GM19372 (cell line): Measurements from ENCODE around the gene FSD1.
"Not testable (repeated sequence)": the region's sequence is repeated elsewhere in the genome, so short reads cannot be mapped to it uniquely, and the experiment has no call there.

Experiments used
- ATAC-seq: cut with Tn5 transposase; IDR thresholded peaks from one replicate; pipeline ENCODE4 v1.9.1; 2021; ENCODE audit warnings: mild to moderate bottlenecking, low read depth, moderate library complexity; ENCODE audit not compliant: unreplicated experiment

Gene FSD1

DNA sequence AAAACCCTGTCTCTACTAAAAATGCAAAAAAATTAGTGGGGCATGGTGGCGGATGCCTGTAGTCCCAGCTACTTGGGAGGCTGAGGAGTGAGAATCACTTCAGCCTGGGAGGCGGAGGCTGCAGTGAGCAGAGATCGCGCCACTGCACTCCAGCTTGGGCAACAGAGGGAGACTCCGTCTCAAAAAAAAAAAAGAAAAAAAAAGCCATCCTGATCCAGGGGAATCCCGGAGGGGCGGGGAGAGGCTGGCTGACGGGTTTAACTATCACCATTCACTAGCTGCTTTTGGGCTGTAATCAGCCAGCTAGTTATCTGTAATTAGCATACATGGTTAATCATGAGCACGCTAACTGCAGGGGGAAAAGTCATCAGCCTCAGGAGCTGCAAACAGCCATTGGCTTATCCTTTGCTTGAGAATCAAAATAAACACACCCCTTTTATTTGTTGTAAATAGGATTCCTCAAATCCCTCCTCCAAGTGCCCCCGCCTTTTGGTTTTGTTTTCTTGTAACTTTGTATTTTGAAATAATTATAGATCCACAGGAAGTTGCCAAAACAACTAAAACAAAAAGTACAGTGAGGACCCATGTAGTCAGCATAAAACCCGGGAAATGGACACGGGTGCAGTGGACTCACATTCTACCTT, 9.6 kb downstream of the FSD1 start:
- ATAC-seq, result no peak

DNA sequence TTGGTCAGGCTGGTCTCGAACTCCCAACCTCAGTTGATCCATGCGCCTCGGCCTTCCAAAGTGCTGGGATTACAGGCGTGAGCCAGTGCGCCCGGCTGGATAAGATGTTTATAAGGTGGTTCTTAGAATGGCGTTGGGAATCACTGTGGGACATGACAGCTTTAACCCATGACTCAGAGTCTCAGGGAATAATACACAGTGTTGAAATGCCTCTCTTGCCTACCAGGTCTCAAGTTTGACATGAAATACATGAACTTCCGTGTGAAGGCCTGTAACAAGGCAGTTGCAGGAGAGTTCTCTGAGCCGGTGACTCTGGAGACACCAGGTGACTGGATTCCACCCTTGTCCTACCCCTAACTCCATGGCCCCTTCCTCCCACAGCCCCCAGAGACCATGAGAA, 12.6 kb downstream of the FSD1 start:
- ATAC-seq, result no peak

DNA sequence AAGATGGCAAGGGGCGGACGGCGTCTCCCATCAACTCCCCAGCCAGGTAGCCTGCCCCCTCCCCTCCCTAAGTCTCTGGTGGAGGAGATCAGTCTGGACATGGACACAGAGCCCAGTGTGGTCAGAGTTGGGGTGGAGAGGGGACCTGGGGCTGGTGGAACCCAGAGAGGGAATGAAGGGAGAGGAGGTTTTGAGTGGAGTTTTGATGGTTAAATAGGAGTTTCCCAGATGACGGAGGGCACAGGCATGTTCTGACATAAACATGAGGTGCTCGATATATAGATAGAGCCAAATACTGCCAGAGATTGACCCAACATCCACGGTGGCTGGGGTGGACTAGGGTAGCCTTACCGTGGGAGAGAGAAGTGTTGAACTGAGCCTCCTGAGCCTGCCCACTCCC, 14.1 kb downstream of the FSD1 start:
- ATAC-seq, result no peak

DNA sequence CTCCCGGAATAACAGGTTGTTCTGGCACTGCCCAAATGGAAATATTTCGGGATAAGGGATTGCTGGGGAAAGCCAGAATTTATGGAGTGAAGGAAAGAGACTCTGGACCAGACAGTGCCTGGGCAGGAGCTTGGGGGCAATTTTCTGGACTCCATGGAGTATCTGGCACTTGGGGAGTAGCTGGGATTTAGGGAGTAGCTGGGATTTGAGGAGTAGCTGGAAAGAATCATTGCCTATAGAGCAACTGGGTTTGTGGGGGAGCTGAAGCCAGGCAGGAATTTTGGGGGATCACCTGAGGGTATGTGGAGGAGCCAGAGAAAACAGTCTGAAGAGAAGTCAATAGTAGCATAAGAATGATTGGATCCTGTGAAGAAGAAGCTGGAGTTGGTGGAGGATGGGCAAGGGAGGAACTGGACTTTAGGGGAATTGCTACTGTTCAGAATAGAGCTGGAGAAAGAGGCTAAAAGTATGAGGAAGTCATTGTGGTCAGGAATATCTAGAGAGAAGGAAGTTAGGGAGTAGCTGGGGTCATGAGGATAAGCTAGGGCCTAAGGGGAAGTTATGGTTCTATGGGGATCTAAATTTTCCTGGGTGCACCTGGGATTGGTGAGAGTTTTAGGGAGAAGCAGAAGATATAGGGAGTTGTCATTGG, 14.8 kb downstream of the FSD1 start:
- ATAC-seq, result no peak

DNA sequence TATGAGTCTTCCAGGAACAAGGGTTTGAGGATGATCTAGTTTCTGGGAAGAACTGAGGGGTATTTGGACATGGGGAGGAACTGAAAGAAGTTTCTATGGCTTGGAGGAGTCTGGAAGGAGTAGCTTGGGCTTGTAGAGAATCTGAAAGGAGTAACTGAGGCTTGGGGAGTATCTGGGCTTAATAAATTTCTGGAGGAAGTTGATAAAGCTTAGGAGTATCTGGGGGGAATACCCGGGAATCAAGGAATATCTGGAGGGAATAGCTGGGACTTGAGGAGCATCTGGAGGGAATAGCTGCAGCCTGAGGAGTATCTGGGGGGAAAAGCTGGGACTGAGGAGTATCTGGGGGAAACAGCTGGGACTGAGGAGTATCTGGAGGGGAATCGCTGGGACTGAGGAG, 16.0 kb downstream of the FSD1 start:
- no peak for ATAC-seq

DNA sequence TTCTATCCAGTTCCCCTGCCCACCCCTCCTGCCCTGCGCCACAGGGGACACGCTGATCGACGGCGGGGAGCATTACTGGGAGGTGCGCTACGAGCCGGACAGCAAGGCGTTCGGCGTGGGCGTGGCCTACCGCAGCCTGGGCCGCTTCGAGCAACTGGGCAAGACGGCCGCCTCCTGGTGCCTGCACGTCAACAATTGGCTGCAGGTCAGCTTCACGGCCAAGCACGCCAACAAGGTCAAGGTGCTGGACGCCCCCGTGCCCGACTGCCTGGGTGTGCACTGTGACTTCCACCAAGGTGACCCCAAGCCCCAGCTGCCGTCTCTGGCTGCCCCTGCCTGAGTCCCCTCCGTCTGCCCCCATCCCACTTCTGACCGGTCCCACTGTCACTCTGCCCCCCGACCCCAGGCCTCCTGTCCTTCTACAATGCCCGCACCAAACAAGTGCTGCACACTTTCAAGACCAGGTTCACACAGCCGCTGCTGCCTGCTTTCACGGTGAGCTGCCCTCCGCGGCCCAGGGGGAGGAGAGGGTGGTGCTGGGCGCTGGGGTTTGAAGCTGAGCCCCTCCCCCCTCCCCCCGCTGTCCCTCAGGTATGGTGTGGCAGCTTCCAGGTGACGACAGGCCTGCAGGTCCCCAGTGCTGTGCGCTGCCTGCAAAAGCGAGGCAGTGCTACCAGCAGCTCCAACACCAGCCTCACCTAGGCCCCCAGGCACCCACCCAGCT, 18.7 kb downstream of the FSD1 start:
- no peak for ATAC-seq

DNA sequence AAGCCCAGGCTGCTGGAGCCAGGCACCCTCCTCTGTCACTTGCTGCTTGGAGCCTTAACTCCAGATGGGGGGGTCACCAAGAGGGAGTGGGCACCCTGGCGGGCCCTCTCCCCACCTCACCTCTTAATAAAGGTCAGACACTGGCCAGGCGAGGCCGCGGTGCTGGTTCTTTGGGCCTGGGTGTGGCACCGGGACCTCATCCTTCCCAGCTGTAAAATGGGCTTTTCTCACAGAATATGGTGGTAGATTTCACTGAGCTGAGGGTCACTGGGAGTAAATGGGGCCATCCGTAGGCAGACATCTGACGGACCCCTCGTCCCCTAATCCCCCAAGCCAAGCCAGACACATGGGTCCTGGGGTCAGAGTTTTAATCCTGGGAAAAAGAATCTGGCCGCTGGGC, 19.3 kb downstream of the FSD1 start:
- ATAC-seq, result no peak

DNA sequence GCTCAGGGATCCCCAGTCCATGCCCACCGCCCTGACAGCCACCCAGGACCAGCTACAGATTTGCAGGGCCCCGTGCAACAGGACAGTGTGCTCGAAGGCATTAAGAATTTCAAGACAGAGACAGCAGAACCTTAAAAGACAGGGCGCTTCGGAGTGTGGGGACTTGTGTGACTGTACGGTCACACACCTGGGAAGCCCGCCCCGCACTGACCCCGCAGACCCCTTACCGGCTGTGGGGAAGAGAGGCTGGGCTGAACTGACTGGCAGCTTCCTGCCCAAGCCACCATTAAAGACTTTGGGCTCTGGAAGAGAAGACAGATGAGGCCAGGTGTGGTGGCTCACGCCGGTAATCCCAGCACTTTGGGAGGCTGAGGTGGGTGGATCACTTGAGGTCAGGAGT, 19.8 kb downstream of the FSD1 start:
- ATAC-seq, result no peak

DNA sequence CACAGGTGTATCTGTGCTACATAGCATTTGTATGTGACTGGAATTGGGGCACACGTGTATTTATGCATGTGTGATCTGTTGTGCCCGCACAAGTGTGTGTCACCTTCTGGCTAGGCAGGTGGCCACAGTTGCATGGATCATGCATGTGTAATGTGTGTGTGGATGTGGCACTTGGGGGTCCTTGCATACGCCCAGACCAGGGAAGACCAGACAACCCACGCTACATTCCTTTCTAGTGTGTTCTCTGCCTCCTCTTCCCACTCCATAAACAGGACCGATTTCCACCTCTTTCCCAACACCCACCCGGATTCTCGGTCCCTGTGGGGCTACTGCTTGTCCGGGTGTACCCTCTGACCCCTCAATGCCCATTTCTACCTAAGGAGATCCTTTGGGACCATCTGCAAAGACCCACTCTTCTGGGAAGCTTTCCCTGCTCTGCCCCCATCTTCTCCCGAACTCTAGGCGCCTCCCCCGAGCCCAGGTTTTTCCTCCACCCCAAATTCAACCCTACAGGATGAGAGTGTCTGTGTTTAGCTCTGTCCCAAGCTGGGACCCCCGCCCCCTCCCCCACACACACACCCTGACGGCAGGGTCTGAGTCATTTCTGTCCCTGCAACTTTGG, 21.9 kb downstream of the FSD1 start:
- ATAC-seq, result no peak

DNA sequence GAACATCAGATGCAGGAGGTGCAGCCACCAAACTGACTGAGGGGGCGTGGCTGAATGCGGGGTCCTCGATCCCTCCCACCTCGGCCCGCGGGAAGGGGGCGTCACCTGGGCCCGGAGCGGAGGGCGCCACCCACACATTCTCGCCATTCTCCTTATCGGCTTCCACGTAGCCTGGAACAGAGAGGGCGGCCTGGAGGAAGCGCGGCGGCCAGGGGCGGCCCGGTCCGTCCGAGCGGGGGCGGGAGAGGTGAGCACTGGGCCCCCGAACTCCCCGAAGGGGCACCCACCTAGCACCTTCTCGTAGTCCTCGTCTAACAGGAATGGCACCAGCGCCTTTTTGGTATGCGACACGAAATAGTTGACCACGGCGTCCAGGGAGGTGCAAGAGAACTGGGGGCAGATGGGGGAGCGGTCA, 22.4 kb downstream of the FSD1 start:
- ATAC-seq, result no peak

DNA sequence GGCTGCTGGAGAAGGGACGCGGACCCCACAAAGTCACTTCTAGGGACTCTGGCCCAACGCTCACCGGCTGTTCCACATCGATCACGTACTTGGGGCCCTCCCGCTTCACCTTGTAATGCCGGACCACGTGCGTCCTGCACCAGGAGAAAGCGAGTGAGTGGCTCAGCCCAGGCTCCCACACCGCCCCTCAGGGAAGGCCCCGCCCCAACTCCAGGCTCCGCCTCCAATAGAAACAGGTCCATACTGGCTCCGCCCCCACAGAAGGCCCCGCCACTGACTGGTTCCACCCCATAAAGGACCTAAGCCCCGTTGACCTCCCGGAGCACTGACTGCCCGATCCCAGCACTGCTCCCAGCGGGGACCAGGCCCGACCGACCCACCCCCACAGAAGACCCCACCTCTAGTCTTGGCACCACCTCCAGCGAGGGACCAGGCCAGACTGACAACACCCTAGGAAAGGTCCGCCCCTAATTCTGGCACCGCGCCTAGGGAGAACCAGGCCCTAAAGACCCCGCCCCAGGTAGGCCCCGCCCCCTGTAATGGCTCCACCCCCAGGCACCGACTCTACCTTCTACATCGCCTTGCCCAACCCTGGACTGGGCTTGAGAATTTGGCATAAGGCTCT, 23.0 kb downstream of the FSD1 start:
- ATAC-seq, result no peak

DNA sequence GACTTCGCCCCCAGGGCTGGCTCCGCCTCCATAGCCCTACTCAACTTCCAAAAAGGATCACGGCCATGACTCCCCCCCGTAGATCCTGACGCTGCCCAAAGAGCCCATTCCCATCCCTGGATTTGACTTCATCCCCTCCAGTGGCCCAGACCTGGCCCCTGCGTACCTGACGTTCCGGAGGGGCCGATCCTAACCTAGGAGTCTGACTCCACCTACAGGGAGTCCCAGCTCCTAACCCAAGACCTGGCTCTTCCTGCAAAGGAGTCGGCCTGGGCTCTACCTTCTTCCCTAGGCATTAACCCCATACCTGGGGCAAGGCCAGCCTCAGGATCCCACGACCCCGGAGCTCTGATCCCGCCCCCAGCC, 23.5 kb downstream of the FSD1 start:
- ATAC-seq, result no peak

DNA sequence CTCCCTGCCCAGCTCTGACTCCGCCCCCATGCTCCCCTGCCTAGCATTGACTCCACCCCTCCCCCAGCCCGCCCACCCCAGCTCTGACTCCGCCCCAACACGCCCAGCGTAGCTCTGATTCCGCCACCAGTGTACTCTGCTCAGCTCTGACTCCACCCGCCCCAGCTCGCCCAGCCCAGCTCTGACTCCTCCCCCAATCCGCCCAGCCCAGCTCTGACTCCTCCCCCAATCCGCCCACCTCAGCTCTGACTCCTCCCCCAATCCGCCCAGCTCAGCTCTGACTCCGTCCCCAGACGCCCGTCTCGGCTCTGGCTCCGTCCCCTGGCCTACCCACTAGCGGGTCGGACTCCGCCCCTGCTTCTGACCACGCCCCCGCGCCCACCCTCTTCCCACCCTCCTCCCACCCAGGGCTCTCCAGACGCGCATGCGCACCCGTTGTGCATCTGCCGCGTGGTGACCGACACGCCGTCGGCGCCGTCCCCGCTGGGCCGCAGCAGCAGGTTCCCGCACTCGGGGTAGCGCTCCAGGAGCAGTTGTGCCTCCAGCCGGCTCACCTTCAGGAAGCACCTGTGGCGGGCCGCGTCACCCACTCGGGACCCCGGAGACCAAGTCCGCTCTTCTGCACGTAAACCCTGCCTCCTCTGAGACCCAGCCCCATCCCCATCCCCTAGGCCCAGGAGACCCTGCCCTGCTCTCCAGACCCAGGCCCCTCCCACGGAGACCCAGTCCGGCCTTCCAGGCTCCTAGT, 24.0 kb downstream of the FSD1 start:
- peak; percentile 71 for ATAC-seq

DNA sequence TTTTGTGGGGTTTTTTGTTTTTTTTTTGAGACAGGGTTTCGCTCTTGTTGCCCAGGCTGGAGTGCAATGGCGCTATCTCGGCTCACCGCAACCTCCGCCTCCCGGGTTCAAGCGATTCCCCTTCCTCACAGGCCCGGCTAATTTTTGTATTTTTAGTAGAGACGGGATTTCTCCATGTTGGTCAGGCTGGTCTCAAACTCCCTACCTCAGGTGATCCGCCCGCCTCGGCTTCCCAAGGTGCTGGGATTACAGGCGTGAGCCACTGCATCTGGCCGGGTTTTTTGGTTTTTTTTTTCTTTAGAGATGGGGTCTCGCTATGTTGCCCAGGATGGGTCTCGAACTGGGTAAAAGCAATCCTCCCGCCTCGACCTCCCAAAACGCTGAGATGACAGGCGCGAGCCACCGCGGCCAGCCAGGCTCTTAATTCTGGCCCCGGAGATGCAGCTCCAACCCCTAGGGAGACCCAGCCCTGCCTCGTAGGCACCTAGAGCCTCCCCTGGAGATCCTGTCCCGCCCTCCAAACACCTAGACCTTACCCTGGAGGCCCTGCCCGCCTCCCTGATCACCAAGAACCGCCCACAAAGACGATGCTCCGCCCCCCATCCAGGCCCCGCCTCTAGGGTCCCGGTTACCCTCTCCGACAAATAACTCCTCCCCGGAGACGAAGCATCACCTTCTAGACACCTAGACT, 24.7 kb downstream of the FSD1 start:
- ATAC-seq, result not testable (repeated sequence)

DNA sequence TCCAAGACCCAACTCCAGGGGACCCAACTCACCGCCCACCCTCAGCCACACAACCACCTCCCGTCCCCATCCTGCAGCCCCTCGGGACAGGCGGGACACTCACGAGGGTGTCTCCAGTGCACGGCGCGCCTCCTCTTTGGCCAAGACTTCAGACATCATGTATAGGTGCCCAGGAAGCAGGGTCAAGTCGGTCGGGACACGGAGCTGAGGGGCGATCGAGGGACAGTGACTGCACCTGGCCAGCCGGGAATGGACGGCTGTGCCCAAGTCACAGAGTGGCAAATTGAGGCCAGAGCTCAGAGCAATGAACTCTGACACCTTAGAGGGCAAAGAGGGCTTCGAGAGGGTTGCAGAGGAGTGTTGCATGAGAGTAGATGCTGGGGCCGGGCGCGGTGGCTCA, 25.5 kb downstream of the FSD1 start:
- ATAC-seq, result no peak

DNA sequence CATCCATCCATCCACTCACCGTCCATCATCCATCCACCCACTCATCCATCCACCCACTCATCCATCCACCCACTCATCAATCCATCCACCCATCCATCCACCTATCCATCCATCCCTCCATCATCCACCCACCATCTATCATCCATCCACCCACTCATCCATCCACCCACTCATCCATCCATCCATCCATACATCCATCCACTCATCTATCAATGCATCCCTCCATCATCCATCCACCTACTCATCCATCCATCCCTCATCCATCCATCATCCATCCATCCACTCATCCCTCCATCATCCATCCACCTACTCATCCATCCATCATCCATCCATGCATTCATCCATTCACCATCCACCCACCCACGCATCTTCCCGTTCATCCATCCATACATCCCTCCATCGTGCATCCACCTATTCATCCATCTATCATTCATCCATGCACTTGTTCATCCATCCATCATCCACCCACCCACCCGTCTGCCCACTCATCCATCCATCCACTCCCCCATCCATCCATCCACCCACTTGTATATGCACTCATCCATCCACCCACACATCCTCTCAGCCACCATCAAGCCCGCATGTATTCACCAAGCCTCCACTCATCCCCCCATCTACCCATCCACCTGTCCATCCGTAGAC, 30.7 kb downstream of the FSD1 start:
- ATAC-seq, result no peak

DNA sequence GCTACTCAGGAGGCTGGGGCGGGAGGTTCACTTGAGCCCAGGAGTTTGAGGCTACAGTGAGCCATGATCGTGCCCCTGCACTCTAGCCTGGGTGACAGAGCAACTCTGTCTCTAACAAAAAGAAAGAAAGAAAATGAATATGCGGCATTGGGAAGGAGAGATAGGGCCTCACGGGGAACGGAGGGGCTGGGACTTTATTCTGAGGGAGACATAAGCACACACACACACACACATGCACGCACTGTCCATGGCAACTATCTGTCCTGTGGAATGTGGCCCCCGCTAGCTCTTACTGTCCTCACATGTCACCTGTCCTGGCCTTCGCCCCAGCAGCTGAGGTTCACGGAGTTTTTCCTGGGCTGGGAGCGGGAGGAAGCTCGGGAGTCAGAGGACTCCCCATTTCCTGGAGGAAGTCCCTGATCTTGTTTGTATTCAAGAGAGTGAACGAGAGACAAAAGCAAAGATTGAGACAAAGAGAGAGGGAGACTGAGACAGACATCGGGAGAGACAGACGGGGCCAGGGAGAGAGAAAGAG, 33.6 kb downstream of the FSD1 start:
- ATAC-seq, result no peak

DNA sequence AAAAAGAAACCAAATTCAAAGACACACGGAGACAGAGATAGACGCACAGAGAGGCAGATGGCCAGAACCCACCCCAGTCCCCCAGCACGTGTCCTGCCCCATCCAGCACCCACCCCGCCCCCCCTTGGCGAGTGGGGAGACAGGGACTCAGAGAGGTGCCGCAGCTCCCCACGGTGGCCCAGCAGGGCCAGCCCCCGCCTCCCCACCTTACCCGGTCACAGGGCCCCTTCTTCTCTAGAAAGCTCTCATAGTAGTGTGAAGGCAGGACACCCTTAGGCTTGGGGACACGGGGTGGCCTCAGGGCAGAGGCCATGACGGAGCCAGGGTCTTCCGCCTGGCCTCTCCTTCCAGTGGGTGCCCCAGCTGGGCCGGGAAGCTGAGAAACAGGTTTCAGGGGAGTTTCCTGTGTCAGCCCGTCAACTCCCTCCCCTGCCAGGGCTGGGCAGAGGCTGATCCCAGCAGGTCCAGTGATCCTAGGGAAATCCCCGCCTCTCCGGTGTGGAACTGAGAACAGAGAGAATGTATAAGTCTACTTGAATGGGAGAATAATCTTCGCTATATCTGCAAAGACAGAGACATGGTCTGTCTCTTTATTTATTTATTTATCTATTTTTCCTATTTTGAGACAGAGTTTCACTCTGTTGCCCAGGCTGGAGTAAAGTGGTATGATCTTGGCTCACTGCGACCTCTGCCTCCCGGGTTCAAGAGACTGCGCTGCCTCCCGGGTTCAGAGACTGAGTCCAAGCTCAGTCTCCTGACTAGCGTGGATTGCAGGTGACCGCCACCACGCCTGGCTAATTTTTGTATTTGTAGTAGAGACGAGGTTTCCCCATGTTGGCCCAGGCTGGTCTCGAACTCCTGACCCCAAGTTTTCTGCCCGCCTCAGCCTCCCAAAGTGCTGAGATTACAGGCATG, 34.3 kb downstream of the FSD1 start, which contains the start of gene STAP2:
TSS of gene STAP2 (minus strand) at position 387 of the 915 bp plus-strand sequence. CDS start at position 313, 74 bp downstream.
- no peak for ATAC-seq
